ENCODE data around the gene BANF2.

GRCh38 chr20:17714597-17714996 lies 14.8 kb downstream of the BANF2 start:
- TF ChIP-seq ZFP30 (CRISPR knock-in tag; IDR thresholded peaks at IDR 0.05) (no peak), ARNTL (CRISPR knock-in tag; IDR thresholded peaks at IDR 0.05; ENCODE audit: borderline replicate concordance, low read depth) (no peak), ZNF70 (CRISPR knock-in tag; IDR thresholded peaks at IDR 0.05) (no peak), PATZ1 (CRISPR knock-in tag; IDR thresholded peaks at IDR 0.05; ENCODE audit: borderline replicate concordance) (no peak), PPARA (CRISPR knock-in tag; IDR thresholded peaks at IDR 0.05; ENCODE audit: borderline replicate concordance) (no peak), RARB (CRISPR knock-in tag; IDR thresholded peaks at IDR 0.05) (no peak), ZNF565 (CRISPR knock-in tag; conservative IDR thresholded peaks at IDR 0.05; ENCODE audit: low read depth) (no peak), ZC3H10 (CRISPR knock-in tag; IDR thresholded peaks at IDR 0.05) (no peak), ZFP3 (CRISPR knock-in tag; IDR thresholded peaks at IDR 0.05) (no peak), TCF4 (CRISPR knock-in tag; IDR thresholded peaks at IDR 0.05; ENCODE audit: borderline replicate concordance) (no peak), TSHZ2 (CRISPR knock-in tag; IDR thresholded peaks at IDR 0.05) (no peak), SNAI2 (CRISPR knock-in tag; IDR thresholded peaks at IDR 0.05) (no peak)
- TF ChIP-seq, protein P1, sequence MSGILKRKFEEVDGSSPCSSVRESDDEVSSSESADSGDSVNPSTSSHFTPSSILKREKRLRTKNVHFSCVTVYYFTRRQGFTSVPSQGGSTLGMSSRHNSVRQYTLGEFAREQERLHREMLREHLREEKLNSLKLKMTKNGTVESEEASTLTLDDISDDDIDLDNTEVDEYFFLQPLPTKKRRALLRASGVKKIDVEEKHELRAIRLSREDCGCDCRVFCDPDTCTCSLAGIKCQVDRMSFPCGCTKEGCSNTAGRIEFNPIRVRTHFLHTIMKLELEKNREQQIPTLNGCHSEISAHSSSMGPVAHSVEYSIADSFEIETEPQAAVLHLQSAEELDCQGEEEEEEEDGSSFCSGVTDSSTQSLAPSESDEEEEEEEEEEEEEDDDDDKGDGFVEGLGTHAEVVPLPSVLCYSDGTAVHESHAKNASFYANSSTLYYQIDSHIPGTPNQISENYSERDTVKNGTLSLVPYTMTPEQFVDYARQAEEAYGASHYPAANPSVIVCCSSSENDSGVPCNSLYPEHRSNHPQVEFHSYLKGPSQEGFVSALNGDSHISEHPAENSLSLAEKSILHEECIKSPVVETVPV (CRISPR knock-in tag; IDR thresholded peaks at IDR 0.05) = no peak
